HG02588 (cell line): ENCODE measurements around the gene TRAFD1.
"Not testable (repeated sequence)": the region's sequence is repeated elsewhere in the genome, so short reads cannot be mapped to it uniquely, and the experiment has no call there.

Source experiments
- ATAC-seq: cut with Tn5 transposase; IDR thresholded peaks from one replicate; pipeline ENCODE4 v1.9.1; 2021; ENCODE audit warnings: mild to moderate bottlenecking, moderate library complexity; ENCODE audit not compliant: unreplicated experiment

The TRAFD1 gene

GRCh38 chr12:112158461-112159145, 33.2 kb downstream of the TRAFD1 start:
- not testable (repeated sequence) for ATAC-seq

GRCh38 chr12:112159146-112159541, 33.8 kb downstream of the TRAFD1 start:
- no peak for ATAC-seq

- ATAC-seq: no peak
Measured at GRCh38 chr12:112160611-112161010, 35.3 kb downstream of the TRAFD1 start.

GRCh38 chr12:112161711-112162110, 36.4 kb downstream of the TRAFD1 start:
- ATAC-seq: no peak

DNA sequence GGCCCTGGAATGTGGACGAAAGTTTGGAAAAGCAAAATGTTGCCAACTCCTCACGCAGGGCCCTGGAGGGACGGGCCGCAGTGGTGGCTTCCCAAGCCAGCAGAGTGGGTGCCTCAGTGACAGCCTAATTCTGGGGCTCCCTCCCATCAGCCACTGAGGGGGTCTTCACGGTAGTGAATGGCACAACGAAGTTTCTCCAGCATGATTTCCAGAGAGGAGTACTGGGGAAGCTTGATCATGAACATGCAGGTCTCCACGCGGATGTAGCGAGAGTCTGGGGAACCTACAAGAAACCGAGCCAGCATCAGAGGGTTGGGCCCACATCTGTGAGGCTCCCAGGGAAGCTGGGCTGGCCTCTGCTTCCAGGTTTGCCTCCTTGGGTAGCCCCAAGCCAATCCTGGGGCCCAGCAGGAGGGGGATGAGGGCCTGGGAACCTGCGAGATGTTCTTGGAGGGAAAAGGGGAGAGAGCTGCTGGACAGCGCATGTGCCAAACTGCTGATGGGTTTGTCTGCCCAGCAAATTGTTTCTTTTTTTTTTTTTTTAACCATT, 37.0 kb downstream of the TRAFD1 start:
- no peak for ATAC-seq

DNA sequence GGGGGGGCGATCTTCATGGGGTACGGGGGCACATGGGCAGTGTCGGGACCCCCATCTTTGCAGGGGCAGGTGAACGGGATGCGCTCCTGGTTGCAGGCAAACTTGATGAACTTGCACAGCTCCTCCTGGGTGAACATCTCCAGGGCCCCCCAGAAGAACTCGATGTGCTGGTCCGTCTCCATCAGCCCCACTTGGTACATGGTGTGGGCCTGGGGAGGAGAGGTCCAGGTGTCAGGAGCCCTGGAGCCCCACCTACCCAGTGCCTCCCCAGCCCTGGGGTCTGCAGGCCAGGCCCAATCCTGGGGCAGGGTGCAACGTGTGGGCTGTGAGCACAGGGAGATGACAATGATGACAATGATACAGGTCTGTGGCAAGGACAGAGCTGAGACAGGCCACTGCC, 37.7 kb downstream of the TRAFD1 start:
- ATAC-seq: no peak

- ATAC-seq: no peak
Measured at GRCh38 chr12:112163471-112163991, 38.2 kb downstream of the TRAFD1 start.

GRCh38 chr12:112164011-112164660, 38.8 kb downstream of the TRAFD1 start:
- ATAC-seq: no peak

GRCh38 chr12:112165624-112166023, 40.3 kb downstream of the TRAFD1 start:
- ATAC-seq: no peak

- ATAC-seq: no peak
Measured at GRCh38 chr12:112166051-112167015, 41.0 kb downstream of the TRAFD1 start.

GRCh38 chr12:112167031-112167461, 41.7 kb downstream of the TRAFD1 start:
- ATAC-seq: no peak

DNA sequence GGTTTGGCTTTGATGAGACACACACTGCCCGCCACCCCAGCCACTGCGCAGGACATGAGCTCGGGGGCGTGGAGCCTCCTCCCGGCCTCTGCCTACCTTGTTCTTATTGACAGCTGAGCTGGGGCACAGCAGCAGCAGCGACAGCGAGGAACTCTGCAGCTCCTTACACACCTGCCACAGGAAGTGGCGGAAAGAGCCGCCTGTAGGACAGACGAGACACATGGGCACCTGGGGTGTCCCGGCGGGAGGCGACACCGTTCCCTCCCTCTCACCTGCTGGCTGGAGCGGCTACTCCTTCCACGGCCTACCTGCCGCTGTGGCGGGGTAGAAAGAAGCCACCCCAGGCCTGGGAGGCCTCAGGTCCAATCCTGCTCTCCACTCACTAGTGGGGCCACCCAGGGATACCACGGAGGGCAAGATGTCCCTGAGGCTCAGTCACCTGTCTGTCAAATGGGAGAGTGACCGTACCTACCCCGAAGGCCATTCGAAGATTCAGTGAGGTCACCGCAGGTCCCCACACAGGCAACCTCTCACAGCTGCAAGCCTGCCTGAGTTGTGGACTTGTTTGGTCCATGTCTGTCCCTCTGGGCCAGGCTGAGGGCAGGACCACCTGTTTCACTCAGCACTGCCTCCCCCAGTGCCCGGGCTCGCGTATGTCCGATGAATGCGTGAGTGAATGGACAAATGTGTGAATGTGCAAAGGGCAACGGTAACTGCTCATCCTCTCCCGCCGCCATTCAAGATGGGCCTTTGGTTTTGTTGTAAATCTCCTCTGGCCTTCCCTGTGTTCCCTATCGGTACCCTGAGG, 42.6 kb downstream of the TRAFD1 start:
- no peak for ATAC-seq

- no peak for ATAC-seq
Measured at GRCh38 chr12:112168561-112168971, 43.2 kb downstream of the TRAFD1 start.

GRCh38 chr12:112169161-112169872, 44.0 kb downstream of the TRAFD1 start:
- ATAC-seq: no peak

- ATAC-seq: no peak
Measured at GRCh38 chr12:112169966-112170365, 44.6 kb downstream of the TRAFD1 start.

DNA sequence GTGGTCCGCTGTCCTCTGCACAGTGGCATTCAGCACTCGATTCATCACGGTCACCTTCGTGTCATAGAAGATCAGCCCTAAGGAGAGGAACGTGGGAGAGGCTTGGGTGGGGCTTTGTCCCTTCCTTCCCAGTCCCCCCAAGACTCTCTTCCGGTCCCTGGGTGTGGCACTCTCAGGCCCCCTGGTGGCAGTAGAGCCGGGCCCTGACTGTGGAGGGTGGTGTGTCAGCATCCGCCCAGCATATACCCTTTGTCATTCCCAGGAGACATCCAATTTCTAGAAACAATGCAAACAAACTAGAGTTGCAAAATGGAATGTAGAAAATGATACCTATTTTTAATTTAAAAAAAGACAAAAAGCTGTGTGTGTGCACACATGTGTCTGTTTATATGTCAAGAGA, 45.0 kb downstream of the TRAFD1 start:
- ATAC-seq: no peak

- ATAC-seq: no peak
Measured at GRCh38 chr12:112170971-112171596, 45.7 kb downstream of the TRAFD1 start.

GRCh38 chr12:112172556-112173324, 47.4 kb downstream of the TRAFD1 start:
- ATAC-seq: no peak
